Left lobe of liver (tissue), 2 donors: ENCODE results near the gene VASH2. TPM values are rescaled to one million over a fixed set of nuclear protein-coding genes. Genes with fewer than 3 reads are reported as not detected.
"Not testable (repeated sequence)": the region's sequence is repeated elsewhere in the genome, so short reads cannot be mapped to it uniquely, and the experiment has no call there.

ENCODE experiments used
- ATAC-seq: fragments of 200-7000 bp; cut with Tn5 transposase; one replicate; pipeline ENCODE4 v1.9.1; 2020; ENCODE audit warnings: mild to moderate bottlenecking, moderate library complexity
- DNase-seq: peaks from one replicate; pipeline ENCODE4 v3.0.0-alpha.2; 2020; ENCODE audit warnings: low spot score
- total RNA-seq: library from RNA; stranded (reverse); gene quantifications from one replicate; pipeline ENCODE4 v1.2.1, GENCODE V29; 2021
- donor health status: DM: no; HTN: no; CAD: no; lungs with moderate emphysema.
- donor health status: DM: no; HTN: yes; CAD: no.

The VASH2 gene
- total RNA-seq, 1 donor from 2014 or later, result 0.10 TPM

GRCh38 chr1:212977781-212978645 is 27.7 kb downstream of the VASH2 start:
- ATAC-seq (no peak), DNase-seq (peak; percentile 18)

GRCh38 chr1:212979340-212980122 is 29.2 kb downstream of the VASH2 start:
- no peak for ATAC-seq
- no peak for DNase-seq

GRCh38 chr1:212980123-212980785 is 29.9 kb downstream of the VASH2 start:
- no peak for DNase-seq

GRCh38 chr1:212981025-212981495 is 30.7 kb downstream of the VASH2 start:
- DNase-seq (peak; percentile 49), ATAC-seq (peak; percentile 63)

More at GRCh38 chr1:212980123-212980785, 29.9 kb downstream of the VASH2 start:
- no peak for ATAC-seq

- ATAC-seq (no peak), DNase-seq (no peak)
Measured at GRCh38 chr1:212981571-212982328, 31.4 kb downstream of the VASH2 start.

- ATAC-seq (peak; percentile 31), DNase-seq (no peak)
Measured at GRCh38 chr1:212982430-212983152, 32.2 kb downstream of the VASH2 start.

GRCh38 chr1:212983482-212983881 is 33.1 kb downstream of the VASH2 start:
- no peak for ATAC-seq

GRCh38 chr1:212984522-212985291 is 34.4 kb downstream of the VASH2 start:
- DNase-seq (no peak), ATAC-seq (no peak)

More at GRCh38 chr1:212983482-212983881, 33.1 kb downstream of the VASH2 start:
- no peak for DNase-seq

- DNase-seq (no peak), ATAC-seq (no peak)
Measured at GRCh38 chr1:212986551-212986950, 36.2 kb downstream of the VASH2 start.

- DNase-seq, result no peak
- peak; percentile 43 for ATAC-seq
Measured at GRCh38 chr1:212987702-212988322, 37.5 kb downstream of the VASH2 start.

- DNase-seq (no peak), ATAC-seq (no peak)
Measured at GRCh38 chr1:212990276-212990675, 39.9 kb downstream of the VASH2 start.

- not testable (repeated sequence) for ATAC-seq, DNase-seq
Measured at GRCh38 chr1:212993960-212994359, 43.6 kb downstream of the VASH2 start.

GRCh38 chr1:212994926-212995325 is 44.6 kb downstream of the VASH2 start:
- ATAC-seq (no peak), DNase-seq (no peak)

- DNase-seq (no peak), ATAC-seq (no peak)
Measured at GRCh38 chr1:213003256-213003655, 52.9 kb downstream of the VASH2 start.

- no peak for DNase-seq
- ATAC-seq, result no peak
Measured at GRCh38 chr1:213008564-213008963, 58.2 kb downstream of the VASH2 start.

GRCh38 chr1:213014642-213015041 is 64.3 kb downstream of the VASH2 start:
- no peak for DNase-seq
- no peak for ATAC-seq

- DNase-seq (peak; percentile 97), ATAC-seq (peak; percentile 95)
Measured at GRCh38 chr1:213015099-213016050, 65.0 kb downstream of the VASH2 start, which contains the start of gene ANGEL2. ANGEL2 (minus strand) TSS chr1:213015867; CDS start chr1:213015671, 196 bp downstream.
